IMR-90 (cell line): ENCODE data around the gene MRGPRE.

ENCODE experiments used
- BHLHE40 ChIP-seq: fragments of 150-350 bp; IDR thresholded peaks from 2 replicates; pipeline ENCODE4 v1.6.1; 2016; ENCODE audit warnings: mild to moderate bottlenecking, low read depth, low read length
- CEBPB ChIP-seq: IDR thresholded peaks from 2 replicates; pipeline ENCODE4 v1.6.1; 2012; ENCODE audit warnings: low read depth, low read length, improper control_type of control experiment
- CHD1 ChIP-seq: IDR thresholded peaks from 2 replicates; pipeline ENCODE4 v1.6.1; 2012; ENCODE audit warnings: low read depth, low read length, improper control_type of control experiment
- FOS ChIP-seq: fragments of 150-350 bp; IDR thresholded peaks from 2 replicates; pipeline ENCODE4 v1.6.1; 2016; ENCODE audit warnings: low read depth, low read length
- MAFK ChIP-seq: IDR thresholded peaks from 2 replicates; pipeline ENCODE4 v1.6.1; 2012; ENCODE audit warnings: low read depth, low read length, improper control_type of control experiment
- MAZ ChIP-seq: IDR thresholded peaks from 2 replicates; pipeline ENCODE4 v1.6.1; 2012; ENCODE audit warnings: low read depth, mild to moderate bottlenecking, low read length, improper control_type of control experiment, moderate library complexity, borderline replicate concordance
- NFE2L2 ChIP-seq: fragments of 150-350 bp; IDR thresholded peaks from 2 replicates; pipeline ENCODE4 v1.6.1; 2016; ENCODE audit warnings: low read depth, mild to moderate bottlenecking, low read length
- POLR2A ChIP-seq: IDR thresholded peaks from 2 replicates; pipeline ENCODE4 v1.6.1; 2012; ENCODE audit warnings: mild to moderate bottlenecking, low read depth, low read length
- RAD21 ChIP-seq: IDR thresholded peaks from 2 replicates; pipeline ENCODE4 v1.6.1; 2012; ENCODE audit warnings: low read length, improper control_type of control experiment
- RCOR1 ChIP-seq: IDR thresholded peaks from 2 replicates; pipeline ENCODE4 v1.6.1; 2012; ENCODE audit warnings: mild to moderate bottlenecking, low read length, improper control_type of control experiment; ENCODE audit not compliant: insufficient replicate concordance
- RFX5 ChIP-seq: IDR thresholded peaks from 2 replicates; pipeline ENCODE4 v1.8.0; 2012; ENCODE audit warnings: low read depth, mild to moderate bottlenecking, low read length, moderate library complexity
- SMC3 ChIP-seq: fragments of 150-350 bp; IDR thresholded peaks from 2 replicates; pipeline ENCODE4 v1.6.1; 2016; ENCODE audit warnings: low read depth, mild to moderate bottlenecking, antibody characterized with exemption, low read length, moderate library complexity
- TF ChIP-seq, protein P1 (sequence below): conservative IDR thresholded peaks from 2 replicates; pipeline ENCODE4 v1.5.1; 2012; ENCODE audit warnings: mild to moderate bottlenecking, low read depth, low read length, improper control_type of control experiment
- TF ChIP-seq, protein P2 (sequence below): fragments of 150-350 bp; IDR thresholded peaks from 2 replicates; pipeline ENCODE4 v1.6.1; 2016; ENCODE audit warnings: low read depth, mild to moderate bottlenecking, low read length, moderate library complexity, borderline replicate concordance

DNA sequence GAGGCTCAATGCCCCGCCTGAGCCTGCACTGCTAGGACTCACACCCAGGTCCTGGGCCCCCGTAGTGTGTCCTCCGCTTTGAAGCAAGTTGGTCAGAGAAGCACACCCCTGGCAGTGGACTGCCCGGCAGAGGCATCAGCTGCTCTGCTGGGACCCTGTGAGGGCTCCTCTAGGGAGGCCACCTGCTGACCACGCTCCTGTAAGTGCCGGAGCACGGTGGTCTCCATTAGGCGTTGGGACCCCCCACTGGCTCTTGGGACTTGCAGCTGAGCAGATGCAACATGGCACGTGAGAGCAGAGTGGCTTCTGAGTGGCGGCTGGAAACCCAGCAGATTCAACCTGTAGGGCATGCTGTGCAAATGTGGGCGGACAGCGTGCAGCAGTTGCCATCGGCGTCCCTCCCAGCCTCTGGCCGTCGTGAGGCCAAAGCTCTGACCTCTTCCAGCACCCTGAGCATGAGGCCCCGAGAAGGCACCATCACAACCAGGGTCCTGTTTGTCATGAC lies 30.5 kb downstream of the MRGPRE start:
- TF ChIP-seq, protein P1, sequence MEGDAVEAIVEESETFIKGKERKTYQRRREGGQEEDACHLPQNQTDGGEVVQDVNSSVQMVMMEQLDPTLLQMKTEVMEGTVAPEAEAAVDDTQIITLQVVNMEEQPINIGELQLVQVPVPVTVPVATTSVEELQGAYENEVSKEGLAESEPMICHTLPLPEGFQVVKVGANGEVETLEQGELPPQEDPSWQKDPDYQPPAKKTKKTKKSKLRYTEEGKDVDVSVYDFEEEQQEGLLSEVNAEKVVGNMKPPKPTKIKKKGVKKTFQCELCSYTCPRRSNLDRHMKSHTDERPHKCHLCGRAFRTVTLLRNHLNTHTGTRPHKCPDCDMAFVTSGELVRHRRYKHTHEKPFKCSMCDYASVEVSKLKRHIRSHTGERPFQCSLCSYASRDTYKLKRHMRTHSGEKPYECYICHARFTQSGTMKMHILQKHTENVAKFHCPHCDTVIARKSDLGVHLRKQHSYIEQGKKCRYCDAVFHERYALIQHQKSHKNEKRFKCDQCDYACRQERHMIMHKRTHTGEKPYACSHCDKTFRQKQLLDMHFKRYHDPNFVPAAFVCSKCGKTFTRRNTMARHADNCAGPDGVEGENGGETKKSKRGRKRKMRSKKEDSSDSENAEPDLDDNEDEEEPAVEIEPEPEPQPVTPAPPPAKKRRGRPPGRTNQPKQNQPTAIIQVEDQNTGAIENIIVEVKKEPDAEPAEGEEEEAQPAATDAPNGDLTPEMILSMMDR = no peak
- no peak for TF ChIP-seq MAFK
- TF ChIP-seq SMC3 = no peak
- no peak for TF ChIP-seq POLR2A
- no peak for TF ChIP-seq RAD21
- no peak for TF ChIP-seq CHD1
- no peak for TF ChIP-seq RFX5
- TF ChIP-seq CEBPB = no peak
- TF ChIP-seq BHLHE40 = no peak
- TF ChIP-seq FOS = no peak
- TF ChIP-seq, protein P2, sequence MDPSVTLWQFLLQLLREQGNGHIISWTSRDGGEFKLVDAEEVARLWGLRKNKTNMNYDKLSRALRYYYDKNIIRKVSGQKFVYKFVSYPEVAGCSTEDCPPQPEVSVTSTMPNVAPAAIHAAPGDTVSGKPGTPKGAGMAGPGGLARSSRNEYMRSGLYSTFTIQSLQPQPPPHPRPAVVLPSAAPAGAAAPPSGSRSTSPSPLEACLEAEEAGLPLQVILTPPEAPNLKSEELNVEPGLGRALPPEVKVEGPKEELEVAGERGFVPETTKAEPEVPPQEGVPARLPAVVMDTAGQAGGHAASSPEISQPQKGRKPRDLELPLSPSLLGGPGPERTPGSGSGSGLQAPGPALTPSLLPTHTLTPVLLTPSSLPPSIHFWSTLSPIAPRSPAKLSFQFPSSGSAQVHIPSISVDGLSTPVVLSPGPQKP = no peak
- TF ChIP-seq RCOR1 = no peak
- no peak for TF ChIP-seq NFE2L2
- no peak for TF ChIP-seq MAZ
